HepG2 (cell line): ENCODE data around the gene SMARCA5.

Experiments used
- BCL3 ChIP-seq: sonication (generic); formaldehyde crosslinking; IDR thresholded peaks from 2 replicates; pipeline ENCODE4 v1.5.1; 2020; ENCODE audit warnings: mild to moderate bottlenecking, missing genetic modification reagents, moderate library complexity
- CTCF ChIP-seq: sonication (generic); formaldehyde crosslinking; IDR thresholded peaks from 2 replicates; pipeline ENCODE4 v1.5.0; 2020; ENCODE audit warnings: mild to moderate bottlenecking, missing genetic modification reagents, moderate library complexity
- ERF ChIP-seq: IDR thresholded peaks from 2 replicates; pipeline ENCODE4 v1.6.1; 2018; ENCODE audit warnings: missing biosample characterization, missing genetic modification reagents
- GABPB1 ChIP-seq: IDR thresholded peaks from 2 replicates; pipeline ENCODE4 v1.6.1; 2016; ENCODE audit warnings: mild to moderate bottlenecking, missing genetic modification reagents, moderate library complexity, missing compliant biosample characterization
- JUND ChIP-seq: sonication (generic); formaldehyde crosslinking; IDR thresholded peaks from 2 replicates; pipeline ENCODE4 v1.8.0; 2022; ENCODE audit warnings: mild to moderate bottlenecking, missing genetic modification reagents
- PHF5A ChIP-seq: IDR thresholded peaks from one replicate; pipeline ENCODE4 v1.6.1; 2018; ENCODE audit warnings: low read depth, missing genetic modification reagents; ENCODE audit not compliant: unreplicated experiment
- SIN3A ChIP-seq: IDR thresholded peaks from 2 replicates; pipeline ENCODE4 v1.6.1; 2011; ENCODE audit warnings: low read depth, mild to moderate bottlenecking, control low read depth, low read length, borderline replicate concordance
- STAG1 ChIP-seq: sonication (generic); formaldehyde crosslinking; IDR thresholded peaks from 2 replicates; pipeline ENCODE4 v1.4.0; 2020; ENCODE audit warnings: missing genetic modification reagents
- ZNF274 ChIP-seq: sonication (generic); formaldehyde crosslinking; IDR thresholded peaks from 2 replicates; pipeline ENCODE4 v1.5.1; 2020; ENCODE audit warnings: mild to moderate bottlenecking, missing genetic modification reagents
- ZNF503 ChIP-seq: sonication (generic); formaldehyde crosslinking; IDR thresholded peaks from 2 replicates; pipeline ENCODE4 v1.4.0; 2020; ENCODE audit warnings: missing genetic modification reagents

GRCh38 chr4:143539670-143540023 is 26.1 kb downstream of the SMARCA5 start:
- TF ChIP-seq BCL3 (CRISPR knock-in tag) (no peak), SIN3A (no peak), ZNF274 (CRISPR knock-in tag) (no peak), STAG1 (CRISPR knock-in tag) (no peak), PHF5A (CRISPR knock-in tag) (no peak), ZNF503 (CRISPR knock-in tag) (no peak), JUND (no peak), GABPB1 (no peak), ERF (no peak), CTCF (CRISPR knock-in tag) (no peak)
